ENCODE results near the gene BOC.

Gene BOC

GRCh38 chr3:113185194-113185835, 26.0 kb upstream of the BOC start:
- no peak for DNase-seq (ENCODE audit: low read depth in 2 of 2)

GRCh38 chr3:113186566-113186965, 24.8 kb upstream of the BOC start:
- no peak for DNase-seq (ENCODE audit: low read depth in 2 of 2)

DNA sequence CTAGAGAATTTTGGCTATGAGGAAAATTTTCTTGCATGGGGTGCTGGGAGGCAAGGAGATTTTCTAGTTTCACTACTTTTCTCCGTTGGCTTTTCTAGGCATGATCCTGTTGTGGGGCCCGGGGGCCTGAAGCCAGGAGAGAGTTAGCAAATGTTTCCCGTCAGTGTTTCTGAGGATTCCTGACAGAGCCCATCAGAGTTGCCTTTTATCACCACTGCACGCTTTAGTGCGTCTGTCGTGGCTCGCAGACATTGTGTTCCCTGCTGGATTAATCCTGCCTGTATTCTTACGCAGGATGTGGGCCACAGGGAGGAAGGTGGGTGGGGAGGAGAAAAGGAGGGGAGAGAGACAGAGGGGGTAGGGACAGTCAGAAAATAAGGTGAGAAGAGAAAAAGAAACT, 18.1 kb upstream of the BOC start:
- no peak for DNase-seq (ENCODE audit: low read depth in 2 of 2)

DNA sequence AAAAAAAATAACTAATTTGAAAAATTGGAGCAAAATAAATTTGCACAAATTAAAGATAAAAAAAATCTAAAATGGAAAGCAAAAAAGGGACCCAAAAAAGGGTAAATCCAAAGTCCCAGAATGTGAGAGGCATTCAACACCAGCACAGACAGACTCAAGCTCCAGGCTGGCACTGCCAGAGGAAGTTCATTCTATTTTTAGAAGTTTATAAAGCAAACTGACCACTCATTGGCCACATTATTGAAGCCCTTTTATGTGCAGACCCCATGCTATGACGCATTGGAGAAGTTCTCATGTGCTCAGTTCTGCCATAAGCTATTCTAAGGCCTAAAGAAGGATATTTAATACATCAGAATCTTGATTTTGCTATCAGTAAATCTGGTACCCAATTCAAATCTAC, 17.6 kb upstream of the BOC start:
- no peak for DNase-seq (ENCODE audit: low read depth in 2 of 2)

GRCh38 chr3:113194823-113195401, 16.4 kb upstream of the BOC start:
- no peak for DNase-seq (ENCODE audit: low read depth in 2 of 2)

GRCh38 chr3:113200351-113200750, 11.0 kb upstream of the BOC start:
- no peak for DNase-seq (ENCODE audit: low read depth in 2 of 2)

GRCh38 chr3:113200946-113201345, 10.4 kb upstream of the BOC start:
- no peak for DNase-seq (ENCODE audit: low read depth in 2 of 2)

DNA sequence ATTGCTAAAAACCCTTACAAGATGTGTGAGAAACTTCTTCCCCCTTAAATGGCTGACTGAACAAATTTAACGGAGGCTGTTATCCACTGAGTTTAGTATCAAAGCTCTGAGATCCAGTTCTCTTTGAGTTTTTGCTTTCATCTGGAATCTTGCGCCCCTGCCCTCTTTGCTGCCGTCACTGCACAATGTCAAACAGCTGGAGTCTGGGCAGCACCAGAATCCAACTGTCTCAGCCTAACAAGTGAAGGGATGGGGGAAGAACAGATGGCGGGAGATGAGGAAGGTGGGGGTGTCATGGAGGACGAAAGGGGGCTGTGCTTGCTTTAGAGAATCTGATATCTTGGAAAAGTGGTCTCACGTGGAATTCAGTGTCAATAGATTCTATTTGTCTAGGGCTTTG, 7.0 kb upstream of the BOC start:
- no peak for DNase-seq (ENCODE audit: low read depth in 2 of 2)

GRCh38 chr3:113205481-113205880, 5.9 kb upstream of the BOC start:
- DNase-seq (ENCODE audit: low read depth in 2 of 2) = no peak

DNA sequence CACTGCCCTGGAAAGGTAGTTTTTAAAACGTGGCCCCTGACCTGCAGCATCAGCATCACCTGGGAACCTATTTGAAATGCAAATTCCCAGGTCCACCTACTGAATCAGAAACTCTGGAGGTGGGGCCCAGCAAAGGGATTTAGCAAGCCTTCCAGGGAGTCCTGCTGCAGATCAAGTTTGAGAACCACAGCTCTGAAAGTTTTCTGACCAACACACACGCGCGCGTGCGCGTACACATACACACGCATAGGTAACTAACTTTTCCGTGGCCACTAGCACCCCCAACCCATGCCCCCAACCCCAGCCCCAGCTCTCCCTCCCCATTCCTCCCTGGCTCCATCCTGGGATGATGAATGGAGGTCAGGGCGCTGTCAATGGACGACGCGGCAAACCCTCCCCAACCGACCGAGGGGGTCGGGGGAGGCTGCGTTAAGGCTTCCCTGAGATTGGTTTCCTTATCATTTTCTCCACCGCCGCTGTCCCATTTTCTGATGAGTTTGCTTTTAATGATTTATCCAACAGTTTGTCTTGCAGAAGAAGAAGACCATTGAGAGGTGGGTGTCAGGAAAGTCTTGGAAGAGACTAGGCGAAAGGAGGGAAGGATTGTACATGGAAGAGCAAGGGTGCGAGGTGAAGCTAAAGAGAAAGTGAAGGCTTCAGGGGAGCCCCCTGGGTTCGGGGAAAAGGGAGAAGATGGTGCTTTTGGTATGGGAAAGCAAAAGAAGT, 590 bp upstream of the BOC start:
- DNase-seq (ENCODE audit: low read depth in 2 of 2) = no peak

- DNase-seq (ENCODE audit: low read depth in 2 of 2) = no peak
Measured at GRCh38 chr3:113212150-113212843, 940 bp downstream of the BOC start.

- no peak for DNase-seq (ENCODE audit: low read depth in 2 of 2)
Measured at GRCh38 chr3:113212844-113213375, 1.6 kb downstream of the BOC start.

DNA sequence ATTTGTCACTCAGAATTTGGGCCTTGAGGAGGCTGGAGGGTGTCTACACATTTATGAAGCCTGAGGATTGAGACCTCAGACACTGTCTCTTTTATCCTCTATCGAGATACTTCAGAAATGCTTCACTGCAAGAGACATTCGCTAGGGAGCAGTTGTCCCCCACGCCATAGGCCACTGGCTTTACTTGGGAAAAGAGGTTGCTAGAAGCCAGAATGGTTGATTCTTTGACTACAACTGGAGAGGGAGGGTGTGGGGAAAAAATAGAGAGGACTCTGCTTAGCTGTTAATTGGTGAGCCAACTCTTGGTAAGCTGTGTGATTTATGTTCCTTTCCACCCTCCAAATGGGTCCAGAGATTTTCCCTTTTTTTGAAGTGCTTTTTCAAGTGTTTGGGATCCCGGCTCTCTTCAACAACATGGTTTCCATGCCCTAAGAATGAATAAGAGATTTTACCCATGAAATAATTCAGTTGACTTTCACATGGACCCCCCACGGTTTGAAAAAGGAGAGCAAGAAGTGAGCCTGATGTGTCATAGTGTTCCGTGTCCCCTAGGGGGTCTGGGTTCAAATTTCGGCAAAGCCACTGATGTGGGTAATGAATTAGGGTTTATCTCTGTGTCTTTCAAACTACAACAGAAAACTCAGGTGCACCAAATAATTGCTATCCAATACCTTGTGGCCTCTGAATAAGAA, 2.7 kb downstream of the BOC start:
- no peak for DNase-seq (ENCODE audit: low read depth in 2 of 2)

- DNase-seq (ENCODE audit: low read depth in 2 of 2) = no peak
Measured at GRCh38 chr3:113214917-113215595, 3.7 kb downstream of the BOC start.

DNA sequence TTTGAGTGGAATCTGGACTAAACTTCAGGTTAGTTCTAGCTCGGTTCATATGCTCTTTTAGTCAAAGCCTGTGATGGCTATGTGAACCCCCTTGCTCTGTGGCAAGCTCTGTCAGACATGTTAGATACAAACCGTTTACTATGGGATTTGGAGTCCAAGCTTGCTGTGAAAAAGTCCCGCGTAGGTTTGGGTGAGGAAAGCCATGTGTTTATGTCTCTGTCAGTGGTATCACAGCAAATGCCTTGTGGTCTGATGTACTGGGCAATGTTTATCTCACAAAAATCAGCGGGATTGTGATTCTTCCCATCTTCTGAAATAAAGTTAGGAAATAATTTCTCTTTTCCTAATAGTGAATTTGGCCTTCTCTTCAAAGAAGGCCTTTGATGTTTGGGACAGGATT, 5.0 kb downstream of the BOC start:
- no peak for DNase-seq (ENCODE audit: low read depth in 2 of 2)

DNA sequence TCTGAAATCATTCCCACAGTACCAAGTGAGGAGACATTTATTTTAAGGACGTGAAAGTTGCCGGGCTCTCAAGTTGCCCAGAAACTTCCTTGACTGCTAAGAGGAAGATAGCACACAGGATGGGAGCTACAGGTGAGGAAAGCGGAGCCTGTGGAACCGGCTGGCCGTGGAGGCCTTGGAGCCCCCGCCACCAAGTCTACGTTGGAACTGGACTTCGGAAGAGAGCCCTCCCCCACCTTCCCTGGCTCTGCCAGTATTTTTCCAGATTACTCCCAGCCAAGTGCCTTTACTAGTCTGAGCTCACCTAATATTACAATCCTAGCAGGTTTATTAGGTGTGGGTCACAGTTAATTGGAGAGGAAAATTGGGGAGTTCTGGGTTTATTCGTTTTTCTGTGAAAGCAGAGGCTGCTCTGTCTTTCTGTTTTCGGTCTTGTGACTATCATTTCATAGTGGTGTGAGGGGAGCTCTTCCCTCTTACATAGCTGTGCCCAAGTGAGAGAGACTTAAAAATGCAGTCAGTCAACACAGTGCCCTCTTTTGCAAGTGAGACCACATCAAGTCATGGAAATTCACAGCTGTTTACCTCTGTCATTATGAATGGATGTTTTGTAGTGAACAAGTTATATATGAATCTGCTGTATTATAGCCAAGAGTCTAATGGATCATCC, 6.8 kb downstream of the BOC start:
- no peak for DNase-seq (ENCODE audit: low read depth in 2 of 2)

GRCh38 chr3:113218681-113219045, 7.3 kb downstream of the BOC start:
- no peak for DNase-seq (ENCODE audit: low read depth in 2 of 2)

DNA sequence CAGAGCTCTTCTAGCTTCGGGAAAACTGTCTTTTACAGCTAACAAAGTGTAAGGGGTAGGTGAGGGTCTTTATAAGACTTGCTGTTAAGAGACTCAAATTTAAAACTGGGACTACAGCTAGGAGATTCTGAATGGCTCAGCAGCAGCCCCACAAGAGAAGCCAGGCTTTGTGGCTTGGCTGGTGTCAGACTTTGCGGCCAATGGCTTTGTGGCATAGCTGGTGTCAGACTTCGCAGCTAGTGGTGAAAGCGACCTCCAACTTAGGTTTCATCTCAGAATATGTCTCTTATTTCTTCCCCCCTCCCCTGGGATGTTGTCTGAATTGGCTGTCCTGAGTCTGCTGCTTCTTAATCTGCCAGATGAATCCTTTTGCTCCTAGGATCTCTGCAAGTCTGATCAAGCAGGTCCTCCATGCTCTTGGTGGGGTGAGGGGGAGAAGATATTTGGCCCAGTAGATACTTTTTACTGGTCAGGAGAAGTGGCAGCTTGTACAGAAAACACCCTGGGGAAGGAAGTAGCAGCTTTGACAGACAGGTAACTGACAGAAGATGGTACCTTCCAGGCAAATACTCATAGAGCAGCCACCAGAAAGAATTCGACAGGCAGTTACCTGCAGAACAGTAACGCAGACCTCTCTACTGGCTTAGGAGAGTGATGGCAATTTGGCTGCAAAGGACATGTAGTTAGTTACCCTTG, 8.4 kb downstream of the BOC start:
- DNase-seq (ENCODE audit: low read depth in 2 of 2) = no peak

DNA sequence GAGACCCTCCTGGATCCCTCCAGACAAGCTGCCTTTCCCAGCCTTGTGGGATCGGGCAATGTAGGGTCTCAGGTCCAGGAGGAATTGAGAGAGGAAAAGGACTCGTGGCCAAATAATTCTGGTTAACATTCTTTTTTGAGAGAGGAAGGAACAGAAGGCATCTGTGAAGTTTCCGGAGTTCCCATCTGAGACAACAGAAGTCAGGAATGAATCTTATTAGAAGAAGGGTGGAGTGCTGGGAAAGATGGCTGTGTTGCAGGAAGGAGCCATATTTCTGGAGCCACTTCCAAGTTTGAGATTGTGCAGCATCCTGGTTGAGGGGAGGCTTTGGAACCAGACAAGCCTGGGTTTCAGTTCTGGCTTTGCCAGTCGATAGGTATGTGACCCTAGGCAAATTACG, 9.4 kb downstream of the BOC start:
- DNase-seq (ENCODE audit: low read depth in 2 of 2) = no peak

- DNase-seq (ENCODE audit: low read depth in 2 of 2) = no peak
Measured at GRCh38 chr3:113221721-113222257, 10.4 kb downstream of the BOC start.

All from stimulated activated CD4-positive, alpha-beta T cell treated with anti-CD3 and anti-CD28 coated beads, Interleukin-4, amount 100 ng/mL, for 48 hours (primary cell).